H1 (cell line): ENCODE measurements around the gene TCEANC2. TPM values are rescaled to one million over a fixed set of nuclear protein-coding genes. Genes with fewer than 3 reads are reported as not detected.
A peak's percentile ranks its signal among the peaks of the same experiment; 100 is the strongest.

Source experiments
- CTCF ChIA-PET: fragments of 300-600 bp; sonication (Branson Sonifier 250); formaldehyde crosslinking; loops from one replicate; lab custom pipeline; 2021; ENCODE audit not compliant: partially characterized antibody; lab: Charles Lee
- POLR2A ChIA-PET: fragments of 300-600 bp; sonication (Branson Sonifier 250); formaldehyde crosslinking; loops from one replicate; lab custom pipeline; 2021; ENCODE audit warnings: inconsistent platforms; ENCODE audit not compliant: partially characterized antibody; lab: Charles Lee
- DNase-seq, 2 experiments: peaks; one replicate each; pipeline versions ENCODE4 v3.0.0 to v3.0.0-alpha.2; 2010 to 2022; ENCODE audit warnings: low spot score in 2 of 2, low read depth in 1 of 2, mixed read lengths in 1 of 2
- FAIRE-seq: peaks from 2 replicates; lab custom pipeline; 2011; peaks lifted over from hg19 to GRCh38; lab: Jason Lieb, UNC
- H2AFZ ChIP-seq: 2 replicates; pipeline ENCODE4 v1.8.1; 2012; ENCODE audit warnings: low read length, inconsistent platforms
- H2AK5ac ChIP-seq: 2 replicates; pipeline ENCODE4 v1.6.1; 2013; ENCODE audit warnings: low read depth, low read length
- H2BK120ac ChIP-seq: replicated peaks from 2 replicates; pipeline ENCODE3; 2013; ENCODE audit warnings: low read depth, low read length, inconsistent platforms
- H2BK12ac ChIP-seq: 2 replicates; pipeline ENCODE4 v1.6.1; 2013; ENCODE audit warnings: low read depth, low read length
- H2BK15ac ChIP-seq: 2 replicates; pipeline ENCODE4 v1.6.1; 2013; ENCODE audit warnings: low read length
- H2BK20ac ChIP-seq: 2 replicates; pipeline ENCODE4 v1.6.1; 2013; ENCODE audit warnings: low read length
- H2BK5ac ChIP-seq: 2 replicates; pipeline ENCODE4 v1.6.1; 2013; ENCODE audit warnings: low read depth, low read length
- H3K14ac ChIP-seq: 2 replicates; pipeline ENCODE4 v1.6.1; 2013; ENCODE audit warnings: inconsistent platforms; ENCODE audit not compliant: insufficient read length
- H3K18ac ChIP-seq: 2 replicates; pipeline ENCODE4 v1.6.1; 2013; ENCODE audit warnings: low read length; ENCODE audit errors: extremely low read depth
- H3K23ac ChIP-seq: 2 replicates; pipeline ENCODE4 v1.6.1; 2013; ENCODE audit warnings: inconsistent platforms; ENCODE audit not compliant: insufficient read length
- H3K23me2 ChIP-seq: 2 replicates; pipeline ENCODE4 v1.6.1; 2013; ENCODE audit warnings: low read depth, low read length
- H3K27ac ChIP-seq: 2 replicates; pipeline ENCODE4 v1.6.1; 2011; ENCODE audit warnings: low read depth, low read length, inconsistent platforms
- H3K27me3 ChIP-seq, 4 experiments: replicated peaks in 1 of 4; 1 replicate in 1 of 4; 2 replicates in 3 of 4; pipeline versions ENCODE4 v1.6.1 to v1.8.1; 2011 to 2013; ENCODE audit warnings: low read length in 3 of 4, mild to moderate bottlenecking in 3 of 4, inconsistent platforms in 2 of 4, mixed read lengths in 2 of 4, moderate library complexity in 1 of 4; ENCODE audit not compliant: control insufficient read depth in 3 of 4, insufficient read depth in 3 of 4; ENCODE audit errors: extremely low read depth in 1 of 4
- H3K36me3 ChIP-seq, 4 experiments: 2 replicates each; pipeline versions ENCODE4 v1.6.1 to v1.8.1; 2011 to 2013; ENCODE audit warnings: mild to moderate bottlenecking in 4 of 4, low read length in 3 of 4, moderate library complexity in 2 of 4, control low read depth in 1 of 4, inconsistent platforms in 1 of 4; ENCODE audit not compliant: insufficient read depth in 4 of 4, control insufficient read depth in 2 of 4
- H3K4ac ChIP-seq: replicated peaks from 2 replicates; pipeline ENCODE3; 2013; ENCODE audit warnings: low read length, low read depth, mixed read lengths, inconsistent platforms; ENCODE audit not compliant: insufficient read length
- H3K4me1 ChIP-seq, 4 experiments: replicated peaks in 1 of 4; 1 replicate in 1 of 4; 2 replicates in 3 of 4; pipeline versions ENCODE4 v1.6.1 to v1.8.1; 2011 to 2013; ENCODE audit warnings: low read length in 3 of 4, inconsistent platforms in 2 of 4, mixed read lengths in 1 of 4; ENCODE audit not compliant: insufficient read depth in 4 of 4, control insufficient read depth in 3 of 4
- H3K4me2 ChIP-seq, 2 experiments: 2 replicates each; pipeline versions ENCODE4 v1.6.1 to v1.8.1; 2011 to 2013; ENCODE audit warnings: low read depth in 2 of 2, low read length in 2 of 2, control low read depth in 1 of 2, inconsistent platforms in 1 of 2, mild to moderate bottlenecking in 1 of 2; ENCODE audit not compliant: insufficient read depth in 1 of 2
- H3K4me3 ChIP-seq, 4 experiments: fragments of 200-600, 300-600 bp in 1 of 4; sonication (generic), shearing (Covaris generic), sonication (Bioruptor Twin) in 1 of 4; 2 replicates each; pipeline versions ENCODE4 v1.5.1 to v1.8.1; 2011 to 2016; ENCODE audit warnings: low read length in 4 of 4, low read depth in 3 of 4, control low read depth in 2 of 4, inconsistent platforms in 2 of 4, mild to moderate bottlenecking in 2 of 4, mixed read lengths in 1 of 4, moderate library complexity in 1 of 4; ENCODE audit not compliant: insufficient read depth in 2 of 4; ENCODE audit errors: extremely low read depth in 1 of 4
- H3K56ac ChIP-seq: replicated peaks from 2 replicates; pipeline ENCODE3; 2013; ENCODE audit warnings: low read depth, mild to moderate bottlenecking, mixed read lengths, low read length, inconsistent platforms; ENCODE audit not compliant: insufficient read length
- H3K79me1 ChIP-seq: 2 replicates; pipeline ENCODE4 v1.6.1; 2013; ENCODE audit warnings: low read depth, low read length, control low read depth
- H3K79me2 ChIP-seq, 2 experiments: 2 replicates each; pipeline versions ENCODE4 v1.6.1 to v1.8.1; 2012 to 2013; ENCODE audit warnings: low read length in 2 of 2, mild to moderate bottlenecking in 2 of 2, inconsistent platforms in 1 of 2; ENCODE audit not compliant: insufficient read depth in 2 of 2, control insufficient read depth in 1 of 2
- H3K9ac ChIP-seq, 4 experiments: replicated peaks in 1 of 4; 1 replicate in 1 of 4; 2 replicates in 3 of 4; pipeline versions ENCODE4 v1.6.1 to v1.8.1; 2011 to 2013; ENCODE audit warnings: low read depth in 3 of 4, low read length in 3 of 4, control low read depth in 2 of 4, mild to moderate bottlenecking in 2 of 4, moderate library complexity in 2 of 4, inconsistent platforms in 1 of 4; ENCODE audit errors: extremely low read depth in 1 of 4
- H3K9me3 ChIP-seq, 2 experiments: 2 replicates each; pipeline versions ENCODE4 v1.6.1 to v1.8.1; 2012 to 2013; ENCODE audit warnings: mild to moderate bottlenecking in 2 of 2, moderate library complexity in 2 of 2, control low read depth in 1 of 2, inconsistent platforms in 1 of 2, low read depth in 1 of 2, low read length in 1 of 2, mixed read lengths in 1 of 2; ENCODE audit not compliant: insufficient read depth in 2 of 2
- H4K20me1 ChIP-seq, 2 experiments: replicated peaks in 1 of 2; 2 replicates each; pipeline versions ENCODE3 to v1.8.1; 2011 to 2013; ENCODE audit warnings: inconsistent platforms in 2 of 2, low read length in 2 of 2, mild to moderate bottlenecking in 1 of 2; ENCODE audit not compliant: insufficient read depth in 2 of 2, control insufficient read depth in 1 of 2
- H4K5ac ChIP-seq: 2 replicates; pipeline ENCODE4 v1.6.1; 2013; ENCODE audit warnings: low read length, low read depth, mixed read lengths, inconsistent platforms; ENCODE audit not compliant: insufficient read length
- H4K8ac ChIP-seq: 2 replicates; pipeline ENCODE4 v1.8.0; 2013; ENCODE audit warnings: mild to moderate bottlenecking, moderate library complexity, low read length, inconsistent platforms; ENCODE audit not compliant: insufficient read depth; ENCODE audit errors: extremely low read depth
- H4K91ac ChIP-seq: replicated peaks from 2 replicates; pipeline ENCODE3; 2013; ENCODE audit warnings: low read length, mixed read lengths, inconsistent platforms; ENCODE audit not compliant: insufficient read length
- BCL11A ChIP-seq, 2 experiments: IDR thresholded peaks; one replicate each; pipeline ENCODE4 v1.6.1; 2011; ENCODE audit warnings: low read depth in 2 of 2, low read length in 2 of 2, mild to moderate bottlenecking in 2 of 2
- CBX8 ChIP-seq: fragments of 300-800, 300-1000 bp; sonication (generic); IDR thresholded peaks from 2 replicates; pipeline ENCODE4 v1.7.1; 2016; ENCODE audit warnings: low read depth, low read length, borderline replicate concordance
- EZH2 ChIP-seq: fragments of 200-600 bp; sonication (generic); IDR thresholded peaks from 2 replicates; pipeline ENCODE4 v1.7.1; 2012; ENCODE audit warnings: low read depth, mild to moderate bottlenecking, moderate library complexity, low read length, inconsistent platforms; ENCODE audit not compliant: severe bottlenecking
- HDAC2 ChIP-seq, 2 experiments: fragments of 300-600 bp in 1 of 2; sonication (generic) in 1 of 2; IDR thresholded peaks; 2 replicates each; pipeline ENCODE4 v1.6.1; 2011 to 2012; ENCODE audit warnings: low read depth in 2 of 2, low read length in 2 of 2, mild to moderate bottlenecking in 2 of 2, moderate library complexity in 2 of 2, borderline replicate concordance in 1 of 2, inconsistent platforms in 1 of 2
- HDAC6 ChIP-seq: IDR thresholded peaks from one replicate; pipeline ENCODE4 v1.7.1; 2012; ENCODE audit warnings: low read depth, mild to moderate bottlenecking, inconsistent platforms, low read length, moderate library complexity
- KDM1A ChIP-seq: fragments of 200-600, 300-600 bp; sonication (generic); IDR thresholded peaks from 2 replicates; pipeline ENCODE4 v1.7.1; 2016; ENCODE audit warnings: mild to moderate bottlenecking, low read length, borderline replicate concordance
- NANOG ChIP-seq: IDR thresholded peaks from 2 replicates; pipeline ENCODE4 v1.6.1; 2011; ENCODE audit warnings: low read length, low read depth, mild to moderate bottlenecking, inconsistent platforms; ENCODE audit not compliant: insufficient read depth, poor library complexity, severe bottlenecking
- POLR2AphosphoS5 ChIP-seq: IDR thresholded peaks from 2 replicates; pipeline ENCODE4 v1.6.1; 2011; ENCODE audit warnings: low read depth, low read length
- SIX5 ChIP-seq: IDR thresholded peaks from 2 replicates; pipeline ENCODE4 v1.6.1; 2011; ENCODE audit warnings: mild to moderate bottlenecking, low read depth, low read length
- SRF ChIP-seq: IDR thresholded peaks from 2 replicates; pipeline ENCODE4 v1.6.1; 2011; ENCODE audit warnings: mild to moderate bottlenecking, low read depth, low read length, moderate library complexity
- SUZ12 ChIP-seq: fragments of 200-600 bp; sonication (generic); IDR thresholded peaks from 2 replicates; pipeline ENCODE4 v1.6.1; 2012; ENCODE audit warnings: mild to moderate bottlenecking, inconsistent platforms, low read length, moderate library complexity, mixed read lengths
- TCF12 ChIP-seq: IDR thresholded peaks from 2 replicates; pipeline ENCODE4 v1.6.1; 2011; ENCODE audit warnings: low read depth, mild to moderate bottlenecking, low read length
- TEAD4 ChIP-seq: IDR thresholded peaks from 2 replicates; pipeline ENCODE4 v1.6.1; 2012; ENCODE audit warnings: low read depth, low read length, inconsistent platforms, mixed read lengths
- ZNF274 ChIP-seq: IDR thresholded peaks from 2 replicates; pipeline ENCODE4 v1.7.0; 2012; ENCODE audit warnings: low read length, borderline replicate concordance; ENCODE audit errors: extremely low read depth
- WGBS, 2 experiments: shearing (Covaris generic) in 1 of 2; methylation state at CpG; one replicate each; pipeline versions ENCODE4 v1.1.6 to v1.1.7; 2013 to 2015; ENCODE audit warnings: low lambda C conversion rate in 2 of 2, mixed read lengths in 2 of 2, inconsistent platforms in 1 of 2, low coverage in 1 of 2, missing lambda C conversion rate in 1 of 2; ENCODE audit not compliant: insufficient replicate concordance in 2 of 2, insufficient coverage in 1 of 2, insufficient read length in 1 of 2; ENCODE audit errors: extremely low coverage in 1 of 2, missing lambda C conversion rate in 1 of 2; 5-methylcytosine and 5-hydroxymethylcytosine counted together
- polyA plus RNA-seq, 7 experiments: library from polyadenylated mRNA; depleted of rRNA in 3 of 7; stranded (reverse) in 5 of 7; unstranded in 2 of 7; fragments of >200 nt in 5 of 7; fragments of 200-250 nt in 2 of 7; gene quantifications; 1 replicate in 5 of 7; 2 replicates in 1 of 7; 4 replicates in 1 of 7; pipeline versions ENCODE4 v1.2.1 to v1.2.3, GENCODE V29; 2011 to 2013; ENCODE audit warnings: missing spikeins in 2 of 7, mixed read lengths in 2 of 7
- total RNA-seq: library from RNA; stranded (reverse); fragmentation: NEBNext Ultra II Directional; extraction: Animal tissue kit (Norgen Biotek cat#: 25700); gene quantifications from 2 replicates; pipeline ENCODE4 v1.2.1, GENCODE V29; 2021

Gene TCEANC2
- total and polyA plus RNA-seq, 2 of the 8 experiments (the other 6 are each of a cell fraction or from before 2014, with no cell fraction given): 4.2 to 8.2 TPM

DNA sequence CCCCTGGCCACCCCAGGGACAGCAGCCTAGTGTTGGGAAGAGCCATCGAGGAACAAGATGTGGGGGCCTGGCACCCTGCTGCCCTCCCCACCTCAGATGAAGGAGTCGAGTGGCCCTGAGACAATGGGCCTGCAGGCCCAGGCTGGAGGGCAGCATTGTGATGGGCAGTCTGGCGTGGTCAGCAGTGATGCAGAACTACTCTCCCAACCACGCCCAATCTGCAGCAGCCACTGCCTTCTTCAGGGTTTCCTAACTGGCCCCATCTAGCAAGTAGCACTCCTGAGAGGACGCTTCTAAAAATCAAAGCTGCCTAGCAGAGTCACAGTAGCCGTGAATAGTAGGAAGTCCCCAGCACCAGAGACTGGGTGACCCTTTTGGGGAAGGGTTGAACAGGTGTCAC is 80.9 kb downstream of the TCEANC2 start:
- Histone ChIP-seq H3K79me2 (no peaks in the 10 kb centered on the region), H3K4me2 (no peak overlapping the region; a peak in 1 of 4 replicates), H2BK12ac (0 out of 2 replicates have a peak overlapping the region, but pooled peaks have one; percentile 68), H3K9ac (no peak overlapping the region), H2BK15ac (0 out of 2 replicates have a peak overlapping the region, but pooled peaks have one; percentile 65), H4K91ac (peak overlapping the region; percentile 68), H2BK20ac (0 out of 2 replicates have a peak overlapping the region, but pooled peaks have one; percentile 43), H3K4ac (no peak overlapping the region), H3K79me1 (no peaks in the 10 kb centered on the region), H3K56ac (no peak overlapping the region), H4K20me1 (no peaks in the 10 kb centered on the region), H3K27me3 (no peaks in the 10 kb centered on the region), H3K4me3 (no peak overlapping the region), H3K14ac (no peak overlapping the region), H2BK5ac (peak overlapping the region; percentile 52; the same call in 1 of the 2 replicates), H2AFZ (no peak overlapping the region), H4K8ac (no peak overlapping the region; the same call in 1 of the 2 replicates), H3K27ac (no peak overlapping the region), H3K23ac (no peak overlapping the region), H3K4me1 (peaks cover 12 to 29% (median 18%) of the 10 kb centered on the region in 4 experiments), H3K36me3 (no peaks in the 10 kb centered on the region), H3K23me2 (no peaks in the 10 kb centered on the region), H3K18ac (peak overlapping the region; percentile 32), H2AK5ac (no peak overlapping the region), H3K9me3 (no peaks in the 10 kb centered on the region), H4K5ac (no peak overlapping the region), H2BK120ac (no peak overlapping the region)
- ChIA-PET POLR2A (interaction anchor here (1.1 to 2.0 kb wide), 4 partner anchors 9 to 66 kb away, joined by 3 to 9 read pairs (median 5); partner anchors contain the start of genes CYB5RL and MRPL37), CTCF (interaction anchor here (0.6 to 9.9 kb wide), 3 partner anchors 9 to 15 kb away, joined by 3 to 110 read pairs (median 4); no protein-coding TSS in a partner anchor)
- DNase-seq (no peak), FAIRE-seq (no peak)
- TF ChIP-seq SUZ12 (no peak), POLR2AphosphoS5 (no peak), BCL11A (IDR thresholded peaks at IDR 0.05; ENCODE audit: low read depth in 2 of 2, low read length in 2 of 2) (no peak), ZNF274 (no peak), KDM1A (no peak), EZH2 (no peak), TEAD4 (no peak), HDAC2 (IDR thresholded peaks at IDR 0.05; ENCODE audit: borderline replicate concordance in 1 of 2, low read depth in 2 of 2, low read length in 2 of 2) (no peak), SRF (no peak), SIX5 (no peak), TCF12 (no peak), HDAC6 (no peak), NANOG (no peak), CBX8 (no peak)
- WGBS, 2 experiments: 90% methylated on average over 6 of the region's 6 CpGs; no CpG with 5 or more reads in 1 of the 2 experiments
